ENCODE results near the gene PPP1R7. TPM values are rescaled to one million over a fixed set of nuclear protein-coding genes. Genes with fewer than 3 reads are reported as not detected.

PPP1R7 gene
- total RNA-seq, 4 donors from 2014 or later: 58.7 to 74.0 (median 68.8) TPM

DNA sequence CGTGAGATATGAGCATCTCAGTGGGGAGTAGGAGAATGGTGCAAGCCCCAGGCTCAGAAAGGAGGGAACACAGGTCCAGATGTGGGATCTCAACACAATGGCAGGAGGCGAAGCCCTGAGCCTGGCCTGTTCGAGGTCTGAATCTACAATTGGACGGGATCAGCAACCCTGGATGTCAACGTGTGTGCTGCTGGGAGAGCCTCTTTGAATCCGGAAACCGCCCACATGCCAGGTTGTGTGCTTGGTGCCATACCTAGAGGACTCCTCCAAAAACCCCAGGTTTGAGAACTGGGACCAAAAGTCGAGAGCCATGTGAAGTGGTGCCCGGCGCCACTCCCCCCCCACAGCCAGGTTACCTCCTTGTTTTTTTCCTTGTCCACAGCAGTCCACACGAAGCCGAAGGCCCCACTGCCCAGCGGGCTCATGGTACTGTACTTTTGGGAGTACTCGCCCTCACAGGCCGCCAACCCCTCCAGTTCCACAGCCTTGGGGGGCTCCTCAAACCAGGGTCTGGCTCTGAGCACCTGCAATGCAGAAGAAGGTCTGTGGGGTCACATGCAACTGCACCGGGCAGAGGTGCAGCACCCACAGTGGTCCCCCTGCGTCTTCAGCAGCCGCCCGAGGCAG lies 27.8 kb upstream of the PPP1R7 start:
- Histone ChIP-seq H3K27me3 (no peaks in the 10 kb centered on the region), H3K36me3 (no peaks in the 10 kb centered on the region), H3K4me1 (no peaks in the 10 kb centered on the region), H3K9me3 (no peaks in the 10 kb centered on the region), H3K4me3 (replicated peaks in 1 of 3) (no peak overlapping the region), H3K27ac (no peak overlapping the region)
- TF ChIP-seq, protein P1, sequence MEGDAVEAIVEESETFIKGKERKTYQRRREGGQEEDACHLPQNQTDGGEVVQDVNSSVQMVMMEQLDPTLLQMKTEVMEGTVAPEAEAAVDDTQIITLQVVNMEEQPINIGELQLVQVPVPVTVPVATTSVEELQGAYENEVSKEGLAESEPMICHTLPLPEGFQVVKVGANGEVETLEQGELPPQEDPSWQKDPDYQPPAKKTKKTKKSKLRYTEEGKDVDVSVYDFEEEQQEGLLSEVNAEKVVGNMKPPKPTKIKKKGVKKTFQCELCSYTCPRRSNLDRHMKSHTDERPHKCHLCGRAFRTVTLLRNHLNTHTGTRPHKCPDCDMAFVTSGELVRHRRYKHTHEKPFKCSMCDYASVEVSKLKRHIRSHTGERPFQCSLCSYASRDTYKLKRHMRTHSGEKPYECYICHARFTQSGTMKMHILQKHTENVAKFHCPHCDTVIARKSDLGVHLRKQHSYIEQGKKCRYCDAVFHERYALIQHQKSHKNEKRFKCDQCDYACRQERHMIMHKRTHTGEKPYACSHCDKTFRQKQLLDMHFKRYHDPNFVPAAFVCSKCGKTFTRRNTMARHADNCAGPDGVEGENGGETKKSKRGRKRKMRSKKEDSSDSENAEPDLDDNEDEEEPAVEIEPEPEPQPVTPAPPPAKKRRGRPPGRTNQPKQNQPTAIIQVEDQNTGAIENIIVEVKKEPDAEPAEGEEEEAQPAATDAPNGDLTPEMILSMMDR (IDR thresholded peaks at IDR 0.05): no peak
- no peak for TF ChIP-seq POLR2A (IDR thresholded peaks at IDR 0.05)
- intact Hi-C loops (cut with DNase I): no loop called here
- DNase-seq: no peak
- 92 to 96% methylated on average over 15 to 19 of the region's 19 CpGs for WGBS, 2 donors

DNA sequence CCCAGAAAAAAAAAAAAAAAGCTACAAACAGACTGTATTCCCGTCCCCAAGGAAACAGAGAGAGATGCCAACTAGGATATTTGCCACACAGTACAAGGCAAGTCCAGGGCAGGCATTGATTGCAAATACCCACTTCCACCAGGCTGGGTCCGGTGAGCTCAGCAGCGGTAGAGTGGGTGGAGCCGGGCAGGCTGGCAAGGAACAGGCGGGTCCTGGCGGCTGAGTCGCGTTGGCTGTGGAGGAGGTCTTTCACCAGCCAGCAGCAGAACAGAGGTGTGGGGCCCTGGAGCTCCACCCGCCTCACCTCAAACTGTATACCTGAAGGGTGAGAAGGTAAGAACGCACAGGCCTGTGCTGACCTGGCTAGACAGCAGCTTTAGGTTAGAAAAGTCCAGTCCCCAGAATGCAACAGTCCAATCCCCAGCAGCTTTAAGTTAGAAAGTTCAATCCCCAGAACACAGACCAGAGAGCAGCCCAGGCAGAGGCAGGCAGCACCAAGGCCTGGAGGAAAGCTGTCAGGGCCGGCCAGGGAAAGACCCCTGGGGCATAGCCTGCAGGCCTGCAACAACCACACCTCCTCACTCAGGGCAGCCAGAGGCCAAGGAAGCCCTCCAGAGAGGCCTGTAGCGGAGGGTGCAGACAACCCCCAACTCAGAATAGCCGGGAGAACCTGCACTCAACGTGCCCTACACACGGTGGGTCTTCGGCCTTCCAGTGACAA lies 26.3 kb upstream of the PPP1R7 start:
- H3K4me3 ChIP-seq (replicated peaks in 1 of 3): no peak overlapping the region
- no peaks in the 10 kb centered on the region for H3K36me3 ChIP-seq
- no peak for DNase-seq
- H3K27ac ChIP-seq: no peak overlapping the region
- 87 to 89% methylated on average over 15 to 16 of the region's 16 CpGs for WGBS, 2 donors
- intact Hi-C loops (cut with DNase I): no loop called here
- no peaks in the 10 kb centered on the region for H3K4me1 ChIP-seq
- H3K9me3 ChIP-seq: no peaks in the 10 kb centered on the region
- no peaks in the 10 kb centered on the region for H3K27me3 ChIP-seq
- TF ChIP-seq, protein P1 (IDR thresholded peaks at IDR 0.05): no peak
- TF ChIP-seq POLR2A (IDR thresholded peaks at IDR 0.05): no peak

DNA sequence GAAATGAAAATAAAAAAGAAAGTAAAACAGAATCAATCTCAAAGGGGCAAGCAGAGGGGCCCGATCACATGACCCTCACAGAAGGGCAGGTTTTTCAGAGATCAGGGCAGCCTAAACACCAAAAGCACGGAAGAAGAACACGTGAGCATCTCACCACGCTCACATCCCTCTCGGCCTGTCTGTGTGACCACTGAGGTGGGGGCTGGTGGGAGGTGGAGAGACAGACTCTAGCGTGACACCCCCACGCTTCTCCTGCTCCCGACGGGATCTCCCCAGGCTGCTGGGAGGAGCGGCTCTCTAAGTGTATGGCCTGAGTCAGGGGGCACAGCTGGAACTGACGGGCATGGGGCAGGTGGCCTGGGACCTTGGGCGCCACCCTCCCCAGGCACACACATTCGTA lies 24.6 kb upstream of the PPP1R7 start:
- Histone ChIP-seq H3K27me3 (no peaks in the 10 kb centered on the region), H3K27ac (no peak overlapping the region), H3K36me3 (no peaks in the 10 kb centered on the region), H3K4me1 (no peaks in the 10 kb centered on the region), H3K9me3 (no peaks in the 10 kb centered on the region), H3K4me3 (replicated peaks in 1 of 3) (no peak overlapping the region)
- WGBS, 2 donors: 92 to 95% methylated on average over 13 of the region's 13 CpGs
- DNase-seq: no peak
- no peak for TF ChIP-seq POLR2A (IDR thresholded peaks at IDR 0.05)
- TF ChIP-seq, protein P1 (IDR thresholded peaks at IDR 0.05): no peak
- intact Hi-C loops (cut with DNase I): no loop called here

DNA sequence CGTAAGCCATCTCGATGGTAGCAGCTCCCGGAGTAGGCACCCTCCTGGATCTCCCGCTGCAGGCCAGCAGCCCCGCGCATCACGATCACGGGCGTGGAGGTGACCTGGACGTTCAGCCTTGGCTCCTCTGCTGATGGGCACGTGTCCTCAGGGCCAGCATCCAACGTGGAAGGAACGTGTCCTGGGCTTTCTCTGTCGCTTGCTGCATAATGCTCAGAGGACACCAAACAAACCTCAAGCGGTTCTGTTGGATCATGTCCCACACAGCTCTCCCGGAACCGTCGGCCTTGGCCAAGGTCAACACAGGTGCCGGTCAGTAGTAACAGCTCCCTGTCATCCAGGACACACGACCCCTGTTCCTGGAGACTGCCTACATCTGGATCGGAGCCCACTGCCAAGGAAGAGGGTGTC lies 24.1 kb upstream of the PPP1R7 start:
- Histone ChIP-seq H3K9me3 (no peaks in the 10 kb centered on the region), H3K4me1 (no peaks in the 10 kb centered on the region), H3K36me3 (no peaks in the 10 kb centered on the region), H3K27ac (no peak overlapping the region), H3K4me3 (replicated peaks in 1 of 3) (no peak overlapping the region), H3K27me3 (no peaks in the 10 kb centered on the region)
- intact Hi-C loops (cut with DNase I): no loop called here
- no peak for TF ChIP-seq POLR2A (IDR thresholded peaks at IDR 0.05)
- TF ChIP-seq, protein P1 (IDR thresholded peaks at IDR 0.05): no peak
- no peak for DNase-seq
- 72 to 97% methylated on average over 11 to 21 of the region's 21 CpGs for WGBS, 2 donors

DNA sequence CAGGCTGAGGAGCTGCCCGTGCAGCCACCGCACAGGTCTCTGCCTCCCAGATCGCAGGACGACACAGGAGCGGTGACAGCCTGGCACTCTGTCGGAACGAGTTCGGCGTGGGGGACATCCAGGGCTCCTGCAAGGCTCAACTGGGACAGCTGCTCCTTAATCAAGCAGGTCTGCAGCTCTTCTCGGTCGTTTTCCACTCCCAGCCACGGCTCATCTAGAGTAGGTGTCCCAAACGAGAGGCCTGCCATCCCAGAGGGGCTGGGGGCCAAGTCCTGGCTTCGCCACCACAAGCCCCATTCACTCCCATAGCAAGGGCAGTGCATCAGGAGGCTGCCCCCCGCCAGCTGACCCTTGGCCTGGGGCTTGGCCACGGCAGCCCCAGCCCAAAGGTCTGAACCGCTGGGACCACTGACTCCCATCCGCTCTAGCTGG lies 23.5 kb upstream of the PPP1R7 start:
- WGBS, 2 donors: 90 to 98% methylated on average over 4 to 11 of the region's 18 CpGs
- no peaks in the 10 kb centered on the region for H3K9me3 ChIP-seq
- intact Hi-C loops (cut with DNase I): no loop called here
- no peak for TF ChIP-seq POLR2A (IDR thresholded peaks at IDR 0.05)
- TF ChIP-seq, protein P1 (IDR thresholded peaks at IDR 0.05): no peak
- no peaks in the 10 kb centered on the region for H3K36me3 ChIP-seq
- H3K4me1 ChIP-seq: no peaks in the 10 kb centered on the region
- no peak overlapping the region for H3K4me3 ChIP-seq (replicated peaks in 1 of 3)
- DNase-seq: no peak
- no peak overlapping the region for H3K27ac ChIP-seq
- no peaks in the 10 kb centered on the region for H3K27me3 ChIP-seq
